ENCODE results near the gene SECISBP2. TPM values are rescaled to one million over a fixed set of nuclear protein-coding genes. Genes with fewer than 3 reads are reported as not detected.

SECISBP2 gene
- total and polyA plus RNA-seq, 7 donors: 21.0 to 41.8 (median 35.0) TPM

- Histone ChIP-seq H3K4me1 (peaks cover 0 to 8% (median 0%) of the 10 kb centered on the region in 4 donors), H3K4me3 (no peak overlapping the region), H3K27ac (no peak overlapping the region), H3K36me3 (peaks cover 38 to 100% (median 61%) of the 10 kb centered on the region in 4 donors), H3K27me3 (no peaks in the 10 kb centered on the region), H3K9me3 (no peaks in the 10 kb centered on the region)
- DNase-seq: no peak
- intact Hi-C loops (cut with DNase I): no loop called here
- WGBS, 2 donors: 92 to 96% methylated on average over 8 of the region's 8 CpGs
- TF ChIP-seq CTCF (IDR thresholded peaks at IDR 0.05): no peak
- TF ChIP-seq POLR2AphosphoS5 (IDR thresholded peaks at IDR 0.05): no peak
- TF ChIP-seq POLR2A (IDR thresholded peaks at IDR 0.05): no peak
- TF ChIP-seq EP300 (IDR thresholded peaks at IDR 0.05): no peak
These were observed 39.3 kb downstream of the SECISBP2 start for GRCh38 chr9:89357331-89358197.

GRCh38 chr9:89358376-89358916 lies 40.1 kb downstream of the SECISBP2 start:
- H3K9me3 ChIP-seq: no peaks in the 10 kb centered on the region
- H3K4me1 ChIP-seq: peaks cover 0 to 8% (median 0%) of the 10 kb centered on the region in 4 donors
- no peak for TF ChIP-seq POLR2A (IDR thresholded peaks at IDR 0.05)
- TF ChIP-seq CTCF (IDR thresholded peaks at IDR 0.05): no peak
- TF ChIP-seq EP300 (IDR thresholded peaks at IDR 0.05): no peak
- no peak for TF ChIP-seq POLR2AphosphoS5 (IDR thresholded peaks at IDR 0.05)
- intact Hi-C loops (cut with DNase I): no loop called here
- H3K27me3 ChIP-seq: no peaks in the 10 kb centered on the region
- peaks cover 38 to 93% (median 57%) of the 10 kb centered on the region in 4 donors for H3K36me3 ChIP-seq
- H3K4me3 ChIP-seq: no peak overlapping the region
- DNase-seq: no peak
- 92% methylated on average over 3 of the region's 3 CpGs for WGBS, 2 donors
- H3K27ac ChIP-seq: no peak overlapping the region

- TF ChIP-seq POLR2A (IDR thresholded peaks at IDR 0.05) (no peak), EP300 (IDR thresholded peaks at IDR 0.05) (no peak), POLR2AphosphoS5 (IDR thresholded peaks at IDR 0.05) (no peak), CTCF (IDR thresholded peaks at IDR 0.05) (no peak)
- WGBS, 2 donors: 76 to 77% methylated on average over 4 of the region's 4 CpGs
- H3K4me3 ChIP-seq: no peak overlapping the region
- no peaks in the 10 kb centered on the region for H3K9me3 ChIP-seq
- DNase-seq: no peak
- H3K36me3 ChIP-seq: peaks cover 38 to 88% (median 57%) of the 10 kb centered on the region in 4 donors
- H3K27ac ChIP-seq: peak overlapping the region in 1 of 4 donors; percentile 33
- H3K27me3 ChIP-seq: no peaks in the 10 kb centered on the region
- peaks cover 0 to 8% (median 0%) of the 10 kb centered on the region in 4 donors for H3K4me1 ChIP-seq
- intact Hi-C loops (cut with DNase I): no loop called here
These were observed 40.7 kb downstream of the SECISBP2 start for GRCh38 chr9:89358985-89359384.

- WGBS, 2 donors: 86 to 88% methylated on average over 8 of the region's 8 CpGs
- TF ChIP-seq POLR2A (IDR thresholded peaks at IDR 0.05): no peak
- TF ChIP-seq POLR2AphosphoS5 (IDR thresholded peaks at IDR 0.05): no peak
- TF ChIP-seq CTCF (IDR thresholded peaks at IDR 0.05): no peak
- no peak for TF ChIP-seq EP300 (IDR thresholded peaks at IDR 0.05)
- no peaks in the 10 kb centered on the region for H3K9me3 ChIP-seq
- H3K4me1 ChIP-seq: peaks cover 0 to 8% (median 0%) of the 10 kb centered on the region in 4 donors
- no peaks in the 10 kb centered on the region for H3K27me3 ChIP-seq
- intact Hi-C loops (cut with DNase I): no loop called here
- H3K4me3 ChIP-seq: no peak overlapping the region
- peak overlapping the region in 1 of 4 donors; percentile 33 for H3K27ac ChIP-seq
- no peak for DNase-seq
- peaks cover 31 to 79% (median 50%) of the 10 kb centered on the region in 4 donors for H3K36me3 ChIP-seq
These were observed 41.5 kb downstream of the SECISBP2 start for GRCh38 chr9:89359751-89360261.
